ENCODE data around the gene NKAPD1. TPM values are rescaled to one million over a fixed set of nuclear protein-coding genes. Genes with fewer than 3 reads are reported as not detected.
"Not testable (repeated sequence)": the region's sequence is repeated elsewhere in the genome, so short reads cannot be mapped to it uniquely, and the experiment has no call there.

The NKAPD1 gene
- 17.4 TPM for polyA plus RNA-seq (2013, experiment 1 of 2)
- polyA plus RNA-seq (2013, experiment 2 of 2): 21.6 TPM

- Histone ChIP-seq H3K9ac (ENCODE audit: low read depth, low read length) (peak within 1 kb of the TSS; percentile 93), H3K9me3 (ENCODE audit: insufficient read depth, low read depth, low read length) (no peaks in the 10 kb centered on the region), H3K27ac (ENCODE audit: low read depth, low read length) (peak within 1 kb of the TSS; percentile 99), H3K4me3 (ENCODE audit: low read length) (peak within 1 kb of the TSS; percentile 98), H3K36me3 (ENCODE audit: insufficient read depth, low read length) (peaks cover 34% of the 10 kb centered on the region), H3K4me1 (ENCODE audit: insufficient read depth, low read length) (no peaks in the 10 kb centered on the region; the same call in 1 of the 2 replicates), H3K27me3 (ENCODE audit: insufficient read depth, low read length) (no peaks in the 10 kb centered on the region)
- whole genome bisulfite sequencing: under 1% methylated on average over 37 of the region's 43 CpGs
Measured at GRCh38 chr11:112073941-112074811, at the start of gene NKAPD1, which contains the start of gene PIH1D2. Gene NKAPD1, plus strand, starts transcription at chr11:112074299. Its CDS starts 1,276 bp downstream, at chr11:112075575. Gene PIH1D2, minus strand, starts transcription at chr11:112074017. Its CDS starts 843 bp downstream, at chr11:112073174.

GRCh38 chr11:112024773-112025678, 49.1 kb upstream of the NKAPD1 start, which contains the start of gene DLAT:
Gene DLAT, plus strand, starts transcription at chr11:112025408. Its CDS starts 65 bp downstream, at chr11:112025473.
- H3K27ac ChIP-seq (ENCODE audit: low read depth, low read length): peak within 1 kb of the TSS; percentile 92
- WGBS: under 1% methylated on average over 71 of the region's 71 CpGs
- H3K4me3 ChIP-seq (ENCODE audit: low read length): peak within 1 kb of the TSS; percentile 85
- peaks cover 37% of the 10 kb centered on the region for H3K36me3 ChIP-seq (ENCODE audit: insufficient read depth, low read length)
- H3K9me3 ChIP-seq (ENCODE audit: insufficient read depth, low read depth, low read length): no peaks in the 10 kb centered on the region
- no peaks in the 10 kb centered on the region for H3K27me3 ChIP-seq (ENCODE audit: insufficient read depth, low read length)
- no peaks in the 10 kb centered on the region; the same call in 1 of the 2 replicates for H3K4me1 ChIP-seq (ENCODE audit: insufficient read depth, low read length)
- H3K9ac ChIP-seq (ENCODE audit: low read depth, low read length): peak within 1 kb of the TSS; percentile 94

GRCh38 chr11:112025707-112026106, 48.4 kb upstream of the NKAPD1 start:
- Histone ChIP-seq H3K9ac (ENCODE audit: low read depth, low read length) (peak overlapping the region; percentile 94), H3K36me3 (ENCODE audit: insufficient read depth, low read length) (peaks cover 38% of the 10 kb centered on the region), H3K27ac (ENCODE audit: low read depth, low read length) (peak overlapping the region; percentile 92), H3K27me3 (ENCODE audit: insufficient read depth, low read length) (no peaks in the 10 kb centered on the region), H3K4me1 (ENCODE audit: insufficient read depth, low read length) (no peaks in the 10 kb centered on the region; the same call in 1 of the 2 replicates), H3K9me3 (ENCODE audit: insufficient read depth, low read depth, low read length) (no peaks in the 10 kb centered on the region), H3K4me3 (ENCODE audit: low read length) (peak overlapping the region; percentile 85)
- under 1% methylated on average over 8 of the region's 8 CpGs for WGBS

- peaks cover 48% of the 10 kb centered on the region for H3K36me3 ChIP-seq (ENCODE audit: insufficient read depth, low read length)
- H3K9ac ChIP-seq (ENCODE audit: low read depth, low read length); H3K27ac ChIP-seq (ENCODE audit: low read depth, low read length); H3K27me3 ChIP-seq (ENCODE audit: insufficient read depth, low read length); H3K9me3 ChIP-seq (ENCODE audit: insufficient read depth, low read depth, low read length); H3K4me3 ChIP-seq (ENCODE audit: low read length); H3K4me1 ChIP-seq (ENCODE audit: insufficient read depth, low read length): not testable (repeated sequence)
- WGBS: 95% methylated on average over 42 of the region's 49 CpGs
Measured at GRCh38 chr11:112026784-112027410, 47.2 kb upstream of the NKAPD1 start.

GRCh38 chr11:112029460-112029859, 44.6 kb upstream of the NKAPD1 start:
- H3K4me1 ChIP-seq (ENCODE audit: insufficient read depth, low read length): no peaks in the 10 kb centered on the region

GRCh38 chr11:112033902-112034301, 40.2 kb upstream of the NKAPD1 start:
- 97% methylated on average over 3 of the region's 3 CpGs for WGBS
- Histone ChIP-seq H3K4me3 (ENCODE audit: low read length) (no peak overlapping the region), H3K9me3 (ENCODE audit: insufficient read depth, low read depth, low read length) (no peaks in the 10 kb centered on the region), H3K9ac (ENCODE audit: low read depth, low read length) (no peak overlapping the region), H3K27ac (ENCODE audit: low read depth, low read length) (no peak overlapping the region), H3K27me3 (ENCODE audit: insufficient read depth, low read length) (no peaks in the 10 kb centered on the region), H3K36me3 (ENCODE audit: insufficient read depth, low read length) (peaks cover 82% of the 10 kb centered on the region), H3K4me1 (ENCODE audit: insufficient read depth, low read length) (no peaks in the 10 kb centered on the region)

More at GRCh38 chr11:112029460-112029859, 44.6 kb upstream of the NKAPD1 start:
- Histone ChIP-seq H3K9ac (ENCODE audit: low read depth, low read length) (no peak overlapping the region), H3K27ac (ENCODE audit: low read depth, low read length) (no peak overlapping the region), H3K9me3 (ENCODE audit: insufficient read depth, low read depth, low read length) (no peaks in the 10 kb centered on the region), H3K4me3 (ENCODE audit: low read length) (no peak overlapping the region), H3K27me3 (ENCODE audit: insufficient read depth, low read length) (no peaks in the 10 kb centered on the region), H3K36me3 (ENCODE audit: insufficient read depth, low read length) (peaks cover 65% of the 10 kb centered on the region)
- 93% methylated on average over 2 of the region's 2 CpGs for WGBS

GRCh38 chr11:112037527-112037926, 36.6 kb upstream of the NKAPD1 start:
- Histone ChIP-seq H3K9ac (ENCODE audit: low read depth, low read length) (no peak overlapping the region), H3K4me3 (ENCODE audit: low read length) (no peak overlapping the region), H3K36me3 (ENCODE audit: insufficient read depth, low read length) (peaks cover 81% of the 10 kb centered on the region), H3K9me3 (ENCODE audit: insufficient read depth, low read depth, low read length) (no peaks in the 10 kb centered on the region), H3K27ac (ENCODE audit: low read depth, low read length) (no peak overlapping the region), H3K27me3 (ENCODE audit: insufficient read depth, low read length) (no peaks in the 10 kb centered on the region), H3K4me1 (ENCODE audit: insufficient read depth, low read length) (no peaks in the 10 kb centered on the region)

GRCh38 chr11:112042161-112042960, 31.7 kb upstream of the NKAPD1 start:
- Histone ChIP-seq H3K27me3 (ENCODE audit: insufficient read depth, low read length) (no peaks in the 10 kb centered on the region), H3K36me3 (ENCODE audit: insufficient read depth, low read length) (peaks cover 92% of the 10 kb centered on the region), H3K9me3 (ENCODE audit: insufficient read depth, low read depth, low read length) (no peaks in the 10 kb centered on the region), H3K4me1 (ENCODE audit: insufficient read depth, low read length) (no peaks in the 10 kb centered on the region), H3K9ac (ENCODE audit: low read depth, low read length) (no peak overlapping the region), H3K4me3 (ENCODE audit: low read length) (no peak overlapping the region), H3K27ac (ENCODE audit: low read depth, low read length) (0 out of 2 replicates have a peak overlapping the region, but pooled peaks have one; percentile 30)
- 93% methylated on average over 4 of the region's 6 CpGs for WGBS

- no peak overlapping the region for H3K4me3 ChIP-seq (ENCODE audit: low read length)
- no peak overlapping the region for H3K27ac ChIP-seq (ENCODE audit: low read depth, low read length)
- no peaks in the 10 kb centered on the region for H3K27me3 ChIP-seq (ENCODE audit: insufficient read depth, low read length)
- no peak overlapping the region for H3K9ac ChIP-seq (ENCODE audit: low read depth, low read length)
- WGBS: 100% methylated on average over 1 of the region's 2 CpGs
- H3K36me3 ChIP-seq (ENCODE audit: insufficient read depth, low read length): peaks cover 88% of the 10 kb centered on the region
- H3K9me3 ChIP-seq (ENCODE audit: insufficient read depth, low read depth, low read length): no peaks in the 10 kb centered on the region
- H3K4me1 ChIP-seq (ENCODE audit: insufficient read depth, low read length): no peaks in the 10 kb centered on the region
Measured at GRCh38 chr11:112042961-112043304, 31.2 kb upstream of the NKAPD1 start.

GRCh38 chr11:112044961-112045360, 29.1 kb upstream of the NKAPD1 start:
- WGBS: 97% methylated on average over 4 of the region's 4 CpGs
- no peaks in the 10 kb centered on the region for H3K27me3 ChIP-seq (ENCODE audit: insufficient read depth, low read length)
- peaks cover 90% of the 10 kb centered on the region for H3K36me3 ChIP-seq (ENCODE audit: insufficient read depth, low read length)

More at GRCh38 chr11:112044961-112045360, 29.1 kb upstream of the NKAPD1 start:
- H3K9me3 ChIP-seq (ENCODE audit: insufficient read depth, low read depth, low read length): no peaks in the 10 kb centered on the region
- no peaks in the 10 kb centered on the region for H3K4me1 ChIP-seq (ENCODE audit: insufficient read depth, low read length)
- no peak overlapping the region for H3K27ac ChIP-seq (ENCODE audit: low read depth, low read length)
- no peak overlapping the region for H3K4me3 ChIP-seq (ENCODE audit: low read length)
- no peak overlapping the region for H3K9ac ChIP-seq (ENCODE audit: low read depth, low read length)

Measured in HUES64 (cell line).